GM18519 (cell line): Measurements from ENCODE around the gene CACTIN.
"Not testable (repeated sequence)": the region's sequence is repeated elsewhere in the genome, so short reads cannot be mapped to it uniquely, and the experiment has no call there.

ENCODE experiments used
- ATAC-seq: cut with Tn5 transposase; IDR thresholded peaks from one replicate; pipeline ENCODE4 v1.9.1; 2021; ENCODE audit warnings: mild to moderate bottlenecking, moderate library complexity; ENCODE audit not compliant: unreplicated experiment, low FRiP score

Gene CACTIN

GRCh38 chr19:3575949-3576673, 50.5 kb downstream of the CACTIN start:
- ATAC-seq = no peak

- no peak for ATAC-seq
Measured at GRCh38 chr19:3575260-3575741, 51.3 kb downstream of the CACTIN start.

DNA sequence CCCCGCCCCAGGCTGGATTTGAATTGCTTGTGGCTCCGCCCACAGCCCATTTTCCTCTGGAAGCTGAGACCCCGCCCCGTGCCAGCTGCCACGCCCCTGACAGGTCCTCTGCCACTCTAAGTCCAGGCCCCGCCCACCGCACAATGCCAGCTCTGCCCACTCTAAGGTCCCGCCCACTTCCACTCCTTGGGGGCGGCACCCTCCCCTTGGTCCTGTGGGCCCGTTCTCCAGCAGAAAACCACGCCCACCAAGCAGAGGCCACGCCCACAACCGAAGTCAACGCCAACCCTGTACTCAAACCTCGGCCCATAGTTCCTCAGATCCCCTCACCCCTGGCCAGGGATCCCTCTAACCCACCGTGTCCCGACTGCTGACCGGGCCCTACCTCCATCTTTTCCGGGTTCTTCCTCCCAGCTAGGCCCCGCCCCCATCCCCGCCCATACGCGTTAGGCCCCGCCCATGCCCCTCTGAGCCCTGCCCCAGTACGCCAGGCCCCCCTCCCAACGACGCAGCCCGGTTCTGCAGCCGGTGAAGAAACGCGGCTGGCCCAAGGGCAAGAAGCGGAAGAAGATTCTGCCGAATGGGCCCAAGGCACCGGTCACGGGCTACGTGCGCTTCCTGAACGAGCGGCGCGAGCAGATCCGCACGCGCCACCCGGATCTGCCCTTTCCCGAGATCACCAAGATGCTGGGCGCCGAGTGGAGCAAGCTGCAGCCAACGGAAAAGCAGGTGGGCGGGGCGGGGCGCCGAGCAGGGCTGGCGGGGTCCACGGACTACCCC, 52.5 kb downstream of the CACTIN start:
- ATAC-seq = no peak

- ATAC-seq = no peak
Measured at GRCh38 chr19:3573162-3573857, 53.3 kb downstream of the CACTIN start.

DNA sequence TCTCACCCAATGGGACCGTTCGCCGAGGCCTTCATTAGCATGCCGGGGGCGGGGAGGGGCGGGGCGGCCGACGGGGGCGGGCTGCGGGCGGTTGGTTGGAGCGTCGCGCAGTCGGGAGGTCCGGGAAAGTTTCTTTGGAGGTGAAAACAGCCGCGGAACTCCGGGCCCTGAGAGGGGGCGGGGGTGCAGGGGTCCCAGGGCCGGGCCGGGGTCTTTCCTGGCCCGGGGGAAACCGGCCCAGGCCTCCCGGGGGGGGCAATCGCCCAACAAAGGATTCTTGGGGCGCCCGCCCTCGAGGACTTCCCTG, 53.8 kb downstream of the CACTIN start, which contains the start of gene HMG20B:
HMG20B (plus strand) TSS at position 90 of the 307 bp plus-strand sequence. CDS start 366 bp downstream, outside the sequence.
- no peak for ATAC-seq

DNA sequence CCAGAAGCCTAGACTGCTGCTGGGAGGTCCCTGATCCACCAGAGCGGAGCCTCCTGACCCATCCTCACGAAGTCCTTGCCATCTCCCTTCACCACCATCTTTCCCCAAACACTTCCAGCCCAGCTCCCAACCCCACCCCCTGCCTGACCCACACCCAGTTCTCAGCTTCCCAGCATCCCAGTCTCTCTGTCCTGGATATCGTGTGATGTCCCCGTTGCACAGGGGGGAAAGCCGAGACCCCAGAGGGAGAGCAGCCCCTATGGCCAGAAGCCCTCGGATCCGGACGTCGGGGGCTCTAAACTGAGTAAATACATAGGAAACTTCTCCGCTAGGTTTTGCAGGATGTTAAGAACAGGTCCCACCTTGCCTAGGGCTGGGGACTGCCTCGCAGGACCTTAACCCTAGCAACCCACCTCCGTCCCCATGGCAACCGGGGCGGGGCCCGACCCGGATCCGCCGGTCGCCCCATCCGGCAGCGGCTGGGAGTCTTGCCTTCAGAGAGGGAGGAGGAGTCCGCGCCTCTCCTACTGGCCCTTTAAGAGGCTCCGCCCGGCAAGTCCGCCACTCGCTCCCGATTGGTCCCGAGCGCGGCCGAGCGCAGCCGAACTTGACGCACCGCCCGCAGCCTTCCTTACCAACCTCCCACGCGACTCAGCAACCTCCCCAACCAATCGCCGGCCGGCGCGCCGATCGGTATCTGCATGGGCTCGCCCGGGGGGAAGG, 54.3 kb downstream of the CACTIN start:
- peak; percentile 85 for ATAC-seq

DNA sequence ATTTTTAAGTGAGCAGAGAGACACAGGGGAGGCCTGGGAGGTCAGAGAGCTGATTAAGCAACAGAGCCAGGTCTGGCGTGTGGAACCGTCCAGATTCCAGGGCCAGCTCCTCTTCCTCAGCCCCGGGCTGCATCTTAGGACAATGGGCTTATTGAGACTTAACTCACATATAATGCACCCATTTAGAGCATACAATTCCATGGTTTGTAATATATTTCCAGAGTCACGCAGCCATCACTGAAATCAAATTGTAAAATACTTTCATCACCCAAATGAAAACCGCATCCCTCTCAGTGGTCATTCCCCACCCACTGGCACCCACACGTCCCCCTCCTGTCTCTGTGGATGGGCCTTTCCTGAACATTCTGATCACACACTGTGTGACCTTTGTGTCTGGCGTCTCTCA, 56.0 kb downstream of the CACTIN start:
- no peak for ATAC-seq

- ATAC-seq = not testable (repeated sequence)
Measured at GRCh38 chr19:3570042-3570441, 56.5 kb downstream of the CACTIN start.

GRCh38 chr19:3565139-3565538, 61.5 kb downstream of the CACTIN start:
- no peak for ATAC-seq

DNA sequence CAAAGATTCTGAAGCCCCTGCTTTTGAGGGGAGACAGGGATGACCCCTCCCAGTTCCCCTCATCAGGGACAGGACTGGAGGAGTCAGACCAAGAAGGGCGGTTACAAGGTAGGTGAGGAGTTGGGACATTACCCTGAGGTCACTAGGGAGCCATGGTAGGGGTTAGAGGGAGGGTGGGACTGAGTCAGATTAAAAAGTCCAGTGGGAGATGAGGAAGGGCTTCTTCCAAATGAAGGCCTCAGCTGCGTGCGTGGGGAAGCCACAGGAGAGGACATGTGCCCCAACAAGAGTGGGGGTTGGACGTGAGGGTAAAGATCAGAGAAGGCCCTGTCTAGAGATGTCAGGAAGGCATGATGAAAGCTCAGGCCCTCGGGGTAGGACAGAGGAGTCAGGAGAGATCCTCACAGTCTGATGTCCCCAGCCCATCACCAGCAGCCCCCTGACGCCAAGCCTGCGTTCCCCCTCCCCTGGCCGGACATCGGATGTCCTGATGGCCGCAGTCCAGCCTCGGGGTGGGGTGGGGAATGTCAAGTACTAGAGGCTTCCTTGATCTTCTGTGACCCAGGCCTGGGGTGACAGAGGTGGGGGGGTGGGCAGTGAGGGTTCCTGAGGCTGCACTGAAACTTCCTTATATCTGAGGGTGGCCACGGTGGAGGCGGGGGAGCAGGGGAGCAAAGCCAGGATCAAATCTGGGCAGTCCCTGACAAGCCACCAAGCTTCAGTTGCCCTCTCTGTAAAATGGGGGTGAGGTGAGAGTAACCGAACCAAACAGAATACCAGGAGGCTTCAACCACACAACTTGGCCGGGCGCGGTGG, 62.7 kb downstream of the CACTIN start:
- ATAC-seq = no peak
